C4-2B (cell line): ENCODE data around the gene FHIP1B.

ENCODE experiments used
- H3K27ac ChIP-seq: fragments of 450-650 bp; 2 replicates; pipeline ENCODE4 v1.5.1; 2017
- ZFX ChIP-seq: fragments of 450-650 bp; IDR thresholded peaks from 2 replicates; pipeline ENCODE4 v1.6.1; 2017
- TF ChIP-seq, protein P1 (sequence below): fragments of 450-650 bp; conservative IDR thresholded peaks from 2 replicates; pipeline ENCODE4 v1.5.1; 2017; ENCODE audit warnings: mild to moderate bottlenecking

The FHIP1B gene

DNA sequence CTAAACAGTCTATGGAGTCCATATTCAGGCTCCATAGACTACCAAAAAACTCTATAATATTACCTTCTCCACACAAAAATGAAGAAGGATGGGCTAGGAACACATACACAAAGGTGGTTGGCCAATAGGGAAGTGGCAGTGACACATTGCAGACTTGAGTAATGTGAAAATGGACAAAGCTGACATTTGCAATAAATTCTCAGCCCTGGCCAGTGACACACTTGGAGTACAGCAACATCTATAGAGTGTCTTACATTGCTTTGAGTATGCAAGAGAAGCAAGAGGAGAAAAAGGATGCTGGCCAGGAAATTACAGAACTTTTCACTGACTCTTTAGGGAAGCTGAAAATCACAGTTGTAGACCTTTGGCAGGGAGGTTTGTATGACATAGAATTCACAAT is 42.7 kb downstream of the FHIP1B start:
- no peak overlapping the region for H3K27ac ChIP-seq
- no peak for TF ChIP-seq ZFX

DNA sequence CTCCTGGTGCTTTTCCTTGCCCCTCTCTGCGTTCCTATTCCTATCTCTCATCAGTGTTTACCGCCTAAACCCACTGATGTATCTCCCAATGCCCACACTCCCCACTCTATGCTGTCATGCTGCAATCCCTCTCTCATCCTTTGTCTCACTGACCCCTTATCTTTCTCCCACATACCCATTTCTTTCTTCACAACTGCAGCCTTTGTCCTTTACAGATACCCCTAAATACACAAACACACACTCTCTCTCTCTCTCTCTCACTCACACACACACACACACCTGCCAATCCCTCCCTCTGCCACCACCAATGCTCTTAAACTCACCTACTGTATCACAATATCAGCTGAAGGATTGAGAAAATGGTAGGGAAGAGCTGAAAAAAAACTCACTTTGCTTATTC is 59.0 kb downstream of the FHIP1B start:
- TF ChIP-seq, protein P1, sequence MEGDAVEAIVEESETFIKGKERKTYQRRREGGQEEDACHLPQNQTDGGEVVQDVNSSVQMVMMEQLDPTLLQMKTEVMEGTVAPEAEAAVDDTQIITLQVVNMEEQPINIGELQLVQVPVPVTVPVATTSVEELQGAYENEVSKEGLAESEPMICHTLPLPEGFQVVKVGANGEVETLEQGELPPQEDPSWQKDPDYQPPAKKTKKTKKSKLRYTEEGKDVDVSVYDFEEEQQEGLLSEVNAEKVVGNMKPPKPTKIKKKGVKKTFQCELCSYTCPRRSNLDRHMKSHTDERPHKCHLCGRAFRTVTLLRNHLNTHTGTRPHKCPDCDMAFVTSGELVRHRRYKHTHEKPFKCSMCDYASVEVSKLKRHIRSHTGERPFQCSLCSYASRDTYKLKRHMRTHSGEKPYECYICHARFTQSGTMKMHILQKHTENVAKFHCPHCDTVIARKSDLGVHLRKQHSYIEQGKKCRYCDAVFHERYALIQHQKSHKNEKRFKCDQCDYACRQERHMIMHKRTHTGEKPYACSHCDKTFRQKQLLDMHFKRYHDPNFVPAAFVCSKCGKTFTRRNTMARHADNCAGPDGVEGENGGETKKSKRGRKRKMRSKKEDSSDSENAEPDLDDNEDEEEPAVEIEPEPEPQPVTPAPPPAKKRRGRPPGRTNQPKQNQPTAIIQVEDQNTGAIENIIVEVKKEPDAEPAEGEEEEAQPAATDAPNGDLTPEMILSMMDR, result no peak
- no peak for TF ChIP-seq ZFX
- no peak overlapping the region for H3K27ac ChIP-seq

DNA sequence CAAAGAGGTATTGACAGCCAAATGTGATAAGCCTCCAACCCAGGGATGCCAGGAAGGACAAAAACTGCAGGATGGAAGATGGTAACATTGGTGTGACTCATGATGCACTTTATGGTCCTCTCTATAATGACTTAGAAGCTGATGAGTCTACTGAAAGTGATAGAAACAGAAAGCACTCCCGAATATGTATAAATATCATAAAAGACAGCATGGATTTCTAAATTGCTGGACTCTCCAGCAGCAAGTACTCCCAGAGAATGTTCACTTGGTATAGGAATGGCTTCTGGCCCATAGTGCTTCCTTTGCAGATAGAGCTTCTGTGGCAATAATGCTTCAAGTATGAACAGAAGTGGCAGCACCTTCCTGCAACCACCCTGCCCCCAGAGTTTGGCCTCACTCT is 64.2 kb downstream of the FHIP1B start, which contains the start of gene OR52B2:
TSS of gene OR52B2 (minus strand) at position 101 of the 400 bp plus-strand sequence. CDS start at position 101, 0 bp downstream.
- H3K27ac ChIP-seq, result no peak within 1 kb of the TSS
- no peak for TF ChIP-seq ZFX
- TF ChIP-seq, protein P1, result no peak
